Sciatic nerve (tissue), 2 donors: ENCODE measurements around the gene GEMIN2. TPM values are rescaled to one million over a fixed set of nuclear protein-coding genes. Genes with fewer than 3 reads are reported as not detected.
"Not testable (repeated sequence)": the region's sequence is repeated elsewhere in the genome, so short reads cannot be mapped to it uniquely, and the experiment has no call there.

Source experiments
- ATAC-seq: fragments of 200-7000 bp; cut with Tn5 transposase; one replicate; pipeline ENCODE4 v1.9.1; 2020; ENCODE audit warnings: mild to moderate bottlenecking, moderate library complexity
- DNase-seq: peaks from one replicate; pipeline ENCODE4 v3.0.0-alpha.2; 2020; ENCODE audit warnings: low spot score
- intact Hi-C: fragments of 100-400 bp; cut with DNase I; formaldehyde crosslinking; loops from one replicate; pipeline ENCODE4 v1.14.2; 2022
- total RNA-seq: library from RNA; stranded (reverse); fragmentation: NEBNext Ultra II Directional; extraction: Animal tissue kit (Norgen Biotek cat#: 25700); gene quantifications from one replicate; pipeline ENCODE4 v1.2.1, GENCODE V29; 2021
- donor health status: DM: no; HTN: no; CAD: no.
- donor health status: DM: no; HTN: no; CAD: no.

The GEMIN2 gene, protein sequence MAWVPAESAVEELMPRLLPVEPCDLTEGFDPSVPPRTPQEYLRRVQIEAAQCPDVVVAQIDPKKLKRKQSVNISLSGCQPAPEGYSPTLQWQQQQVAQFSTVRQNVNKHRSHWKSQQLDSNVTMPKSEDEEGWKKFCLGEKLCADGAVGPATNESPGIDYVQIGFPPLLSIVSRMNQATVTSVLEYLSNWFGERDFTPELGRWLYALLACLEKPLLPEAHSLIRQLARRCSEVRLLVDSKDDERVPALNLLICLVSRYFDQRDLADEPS
- 13.7 TPM for total RNA-seq

DNA sequence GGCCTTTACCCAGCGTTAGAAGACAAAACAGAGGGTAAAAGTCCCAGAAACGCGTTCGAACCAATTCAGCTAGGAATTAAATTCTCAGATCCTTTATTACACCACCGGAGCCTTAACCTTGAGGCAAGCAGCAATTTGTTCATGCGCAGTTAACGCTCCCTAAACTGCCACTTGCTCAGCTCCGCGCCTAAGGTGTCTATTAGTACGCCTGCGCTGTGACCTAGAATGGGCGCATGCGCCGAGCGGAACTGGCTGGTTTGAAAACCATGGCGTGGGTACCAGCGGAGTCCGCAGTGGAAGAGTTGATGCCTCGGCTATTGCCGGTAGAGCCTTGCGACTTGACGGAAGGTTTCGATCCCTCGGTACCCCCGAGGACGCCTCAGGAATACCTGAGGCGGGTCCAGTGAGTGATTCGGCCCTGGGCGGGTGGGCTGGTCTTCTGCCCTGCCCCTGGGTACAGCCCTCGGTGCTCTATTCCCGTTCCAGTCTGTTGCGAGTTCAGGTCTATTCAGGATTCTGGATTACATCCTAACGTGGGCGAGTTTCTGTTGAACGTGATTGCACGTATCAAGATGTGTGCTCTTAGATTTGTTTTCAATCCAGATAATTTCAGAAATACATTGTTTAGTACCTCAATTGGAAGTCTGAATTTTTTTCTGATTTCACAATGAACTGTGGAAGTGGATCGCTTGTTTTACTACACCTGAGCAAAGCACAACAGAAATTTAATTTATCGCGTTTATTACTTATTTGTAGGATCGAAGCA is at the start of gene GEMIN2:
Gene GEMIN2, plus strand, starts transcription at position 251 of the 766 bp plus-strand sequence. Its CDS starts 16 bp downstream, at position 267.
- intact Hi-C loops = no loop called here
- ATAC-seq = peak; percentile 100
- peak; percentile 94 for DNase-seq

DNA sequence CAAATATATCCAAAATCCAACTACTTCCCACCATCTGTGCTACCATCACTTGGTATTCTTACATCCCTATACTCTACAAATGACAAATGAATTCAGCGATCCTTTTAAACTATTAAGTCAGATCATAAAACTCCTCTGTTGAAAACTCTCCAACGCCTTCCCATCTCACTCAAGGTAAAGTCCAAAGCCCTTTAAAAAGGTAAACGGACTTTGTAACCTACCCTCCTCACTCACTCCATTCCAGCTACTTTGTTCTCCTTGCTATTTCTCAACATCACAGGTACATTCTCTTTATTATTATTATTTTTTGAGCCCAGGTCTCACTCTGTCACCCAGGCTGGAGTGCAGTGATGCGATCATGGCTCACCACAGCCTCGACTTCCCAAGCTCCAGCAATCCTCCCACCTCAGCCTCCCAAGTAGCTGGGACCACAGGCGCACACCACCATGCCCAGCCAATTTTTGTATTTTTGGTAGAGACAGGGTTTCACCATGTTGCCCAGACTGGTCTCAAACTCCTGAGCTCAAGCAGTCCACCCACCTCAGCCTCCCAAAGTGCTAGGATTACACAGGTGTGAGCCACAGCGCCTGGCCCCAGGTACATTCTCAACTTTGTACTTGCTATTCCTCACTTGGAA is 44.8 kb upstream of the GEMIN2 start:
- DNase-seq, intact Hi-C loops, ATAC-seq: not testable (repeated sequence)

DNA sequence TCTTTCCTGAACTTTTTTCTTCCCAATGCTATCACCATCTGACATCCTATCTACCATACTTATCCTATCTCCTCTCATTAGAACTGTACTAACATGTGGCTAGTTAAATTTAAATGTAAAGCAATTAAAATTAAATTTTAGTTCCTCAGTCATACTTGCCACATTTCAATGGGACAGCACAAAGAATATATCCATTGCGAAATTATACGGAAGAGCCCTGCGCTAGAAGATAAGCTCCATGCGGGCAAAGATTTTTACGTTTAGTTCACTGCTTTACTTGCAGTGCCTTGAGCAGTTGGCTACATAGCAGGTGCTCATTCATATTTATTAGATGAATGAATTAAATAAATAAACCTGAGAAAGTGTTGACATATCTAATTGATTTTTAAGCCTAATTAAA is 44.2 kb upstream of the GEMIN2 start:
- intact Hi-C loops = no loop called here
- DNase-seq = no peak
- no peak for ATAC-seq

DNA sequence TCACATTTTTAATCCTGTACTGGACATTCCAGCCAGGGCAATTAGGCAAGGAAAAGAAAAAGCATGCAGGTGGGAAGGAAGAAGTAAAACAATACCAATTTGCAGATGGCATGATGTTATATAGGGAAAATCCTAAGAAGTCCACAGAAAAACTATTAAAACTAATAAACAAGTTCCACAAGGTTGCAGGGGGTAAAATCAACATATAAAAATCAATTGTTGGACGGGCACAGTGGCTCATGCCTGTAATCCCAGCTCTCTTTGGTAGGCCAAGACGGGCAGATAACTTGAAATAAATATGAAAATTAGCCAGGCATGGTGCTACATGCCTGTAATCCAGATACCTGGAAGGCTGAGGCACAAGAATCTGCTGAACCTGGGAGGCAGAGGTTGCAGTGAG is 43.0 kb upstream of the GEMIN2 start:
- intact Hi-C loops = no loop called here
- ATAC-seq (no peak), DNase-seq (no peak)

DNA sequence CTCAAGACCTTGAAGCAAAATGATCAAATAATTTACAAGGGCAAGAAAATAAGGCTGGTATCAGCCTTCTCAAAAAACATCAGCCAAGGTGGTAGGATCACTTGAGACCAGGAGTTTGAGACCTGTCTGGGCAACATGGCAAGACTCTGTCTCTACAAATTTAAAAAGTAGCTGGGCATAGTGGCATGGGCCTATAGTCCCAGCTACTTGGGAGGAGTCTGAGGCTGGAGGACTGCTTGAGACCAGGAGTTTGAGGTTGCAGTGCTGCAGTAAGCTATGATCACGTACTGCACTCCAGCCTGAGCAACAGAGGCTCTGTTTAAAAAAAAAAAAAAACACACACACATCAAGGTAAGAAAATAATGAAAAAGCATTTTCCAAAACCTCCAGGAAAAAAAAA is 33.2 kb upstream of the GEMIN2 start:
- ATAC-seq = no peak
- intact Hi-C loops = no loop called here
- DNase-seq = no peak

DNA sequence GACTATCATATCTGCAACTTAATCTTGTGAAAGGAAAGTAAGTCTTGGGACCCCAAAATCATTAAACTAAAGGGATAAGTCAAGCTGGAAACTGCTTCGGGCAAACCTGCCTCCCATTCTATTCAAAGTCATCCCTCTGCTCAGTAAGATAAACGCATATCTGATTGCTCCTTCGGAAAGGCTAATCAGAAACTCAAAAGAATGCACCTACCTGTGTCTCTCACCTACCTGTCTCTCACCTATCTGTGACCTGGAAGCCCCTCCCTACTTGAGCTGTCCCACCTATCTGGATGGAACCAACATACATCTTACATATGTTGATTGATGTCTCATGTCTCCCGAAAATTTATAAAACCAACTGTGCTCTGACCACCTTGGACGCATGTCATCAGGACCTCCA is 31.0 kb upstream of the GEMIN2 start:
- DNase-seq (no peak), ATAC-seq (no peak)
- intact Hi-C loops = no loop called here

DNA sequence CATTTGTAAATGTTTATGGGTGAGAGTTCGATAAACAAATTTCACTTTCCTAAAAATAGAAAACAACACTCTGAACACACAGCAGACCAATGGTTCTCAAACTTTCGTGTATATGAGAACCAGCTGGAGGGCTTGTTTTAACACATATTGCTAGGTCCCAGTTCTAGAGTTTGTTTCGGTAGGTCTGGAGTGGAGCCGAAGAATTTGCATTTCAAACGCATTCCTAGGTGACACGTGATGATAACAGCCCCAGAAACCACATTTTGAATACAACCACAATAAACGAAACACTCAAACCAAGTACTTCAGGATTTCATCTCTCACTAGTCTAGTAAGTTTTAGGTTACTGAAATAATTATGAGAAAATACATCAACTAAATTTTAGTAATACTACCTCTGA is 28.2 kb upstream of the GEMIN2 start:
- ATAC-seq (no peak), DNase-seq (no peak)

DNA sequence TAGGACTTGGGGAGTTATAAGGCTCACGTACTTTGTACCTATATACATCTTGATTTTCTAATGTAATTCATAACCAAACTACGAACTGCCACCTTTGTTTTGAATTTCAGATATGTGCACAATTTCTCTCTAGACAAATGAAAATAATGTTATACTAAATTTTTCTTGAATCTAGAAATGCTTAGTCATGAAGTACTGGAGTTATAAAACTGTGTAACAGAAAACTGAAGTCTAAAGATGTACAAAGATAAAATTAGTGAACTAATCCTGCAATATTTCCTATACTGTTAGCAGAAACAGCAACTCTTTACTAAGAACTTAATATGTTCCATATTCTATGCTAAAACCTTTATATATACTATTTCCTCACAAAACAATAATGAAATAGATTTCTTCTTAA is 26.6 kb upstream of the GEMIN2 start:
- no peak for DNase-seq
- ATAC-seq = no peak
- intact Hi-C loops = no loop called here

More for the DNA sequence above, 28.2 kb upstream of the GEMIN2 start:
- intact Hi-C loops = no loop called here

DNA sequence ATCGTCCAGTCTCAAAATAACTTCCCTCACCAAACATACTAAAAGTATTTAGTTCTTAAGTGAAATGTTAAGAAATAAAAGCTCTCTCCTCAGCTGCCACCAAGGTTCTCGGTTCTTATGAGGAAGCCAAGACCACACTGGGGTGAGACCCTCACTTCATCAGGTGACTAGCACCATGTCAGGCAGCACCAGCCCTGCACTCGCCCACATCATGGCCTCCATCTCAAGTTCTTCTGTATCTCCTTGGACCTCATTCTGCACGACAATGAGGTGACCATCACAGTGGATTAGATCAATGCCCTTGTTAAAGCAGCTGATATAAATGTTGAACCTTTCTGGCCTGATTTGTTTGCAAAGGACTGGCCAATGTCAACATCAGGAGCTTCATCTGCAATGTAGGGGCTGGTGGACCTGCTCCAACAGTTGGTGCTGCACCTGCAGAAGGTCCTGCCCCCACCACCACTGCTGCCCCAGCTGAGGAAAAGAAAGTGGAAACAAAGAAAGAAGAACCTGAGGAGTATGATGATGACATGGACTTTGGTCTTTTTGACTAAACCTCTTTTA is 23.5 kb upstream of the GEMIN2 start:
- DNase-seq = no peak
- ATAC-seq = no peak
- intact Hi-C loops = no loop called here

DNA sequence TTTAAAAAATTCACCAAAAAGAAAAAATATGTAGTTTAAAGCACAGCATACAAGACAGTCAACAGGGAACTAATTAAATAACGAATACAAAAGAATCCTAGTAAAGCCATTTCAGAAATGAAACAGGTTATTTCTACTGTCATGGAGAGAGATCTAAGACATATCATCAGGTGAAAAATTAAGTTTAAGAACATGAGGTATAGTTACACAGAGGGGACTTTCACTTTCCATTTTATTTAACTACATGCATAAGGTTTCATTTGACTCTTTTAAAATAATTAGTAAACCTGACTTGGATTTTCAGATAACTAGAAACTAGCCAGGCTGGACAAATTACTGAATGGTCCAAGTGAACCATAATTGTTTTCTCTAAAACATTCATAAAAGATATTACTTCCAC is 22.4 kb upstream of the GEMIN2 start:
- intact Hi-C loops = no loop called here
- no peak for ATAC-seq
- DNase-seq = no peak

DNA sequence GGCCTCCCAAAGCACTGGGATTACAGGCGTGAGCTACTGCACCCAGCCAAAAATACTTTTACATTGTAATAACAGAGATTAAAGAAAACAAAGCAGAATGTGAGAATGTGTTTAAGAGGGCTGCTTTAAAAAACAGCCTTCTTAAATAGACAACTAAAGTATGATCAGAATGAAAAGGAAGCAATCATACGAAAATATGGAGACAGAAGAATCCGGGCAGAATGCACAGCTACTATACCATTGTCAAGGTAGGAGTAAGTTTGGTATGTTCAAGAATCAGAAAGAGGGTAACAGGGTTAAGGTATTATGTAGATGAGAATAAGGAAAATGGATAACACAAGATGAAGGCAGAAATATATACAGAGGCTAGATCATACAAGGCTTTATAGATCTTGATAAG is 19.6 kb upstream of the GEMIN2 start:
- no peak for DNase-seq
- no peak for ATAC-seq
- intact Hi-C loops = no loop called here

DNA sequence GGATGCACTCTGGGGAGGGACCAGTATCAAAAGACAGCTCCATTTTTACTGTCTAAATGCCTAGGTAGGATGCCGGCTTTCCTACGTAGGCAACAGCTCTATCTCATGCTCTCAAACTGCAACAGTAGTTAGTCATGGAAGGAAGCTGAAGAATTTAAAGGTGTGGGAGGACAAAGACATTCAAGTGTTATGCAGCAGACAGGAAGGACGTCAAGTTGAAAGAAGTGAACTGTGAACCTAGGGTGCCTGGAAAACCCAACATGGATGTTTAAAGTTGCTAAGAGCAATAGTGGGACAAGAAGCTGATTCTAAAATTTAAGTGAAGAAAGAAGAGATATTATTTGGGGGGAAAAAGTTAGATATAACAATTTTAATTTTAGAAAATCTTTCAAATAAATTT is 17.0 kb upstream of the GEMIN2 start:
- intact Hi-C loops = no loop called here
- DNase-seq (no peak), ATAC-seq (no peak)

DNA sequence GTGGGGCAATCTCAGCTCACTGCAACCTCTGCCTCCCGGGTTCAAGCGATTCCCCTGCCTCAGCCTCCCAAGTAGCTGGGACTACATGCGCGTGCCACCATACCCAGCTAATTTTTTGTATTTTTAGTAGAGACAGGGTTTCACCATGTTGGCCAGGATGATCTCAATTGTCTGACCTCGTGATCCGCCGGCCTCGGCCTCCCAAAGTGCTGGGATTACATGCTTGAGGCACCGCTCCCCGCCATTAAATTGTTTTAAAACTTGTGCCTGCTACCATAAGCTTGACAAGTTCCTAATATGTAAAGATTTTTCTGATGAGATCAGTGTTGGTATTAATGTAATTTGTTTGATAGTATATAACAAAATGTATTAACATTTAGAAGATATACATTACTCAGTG is 14.9 kb upstream of the GEMIN2 start:
- DNase-seq, ATAC-seq, intact Hi-C loops: not testable (repeated sequence)

DNA sequence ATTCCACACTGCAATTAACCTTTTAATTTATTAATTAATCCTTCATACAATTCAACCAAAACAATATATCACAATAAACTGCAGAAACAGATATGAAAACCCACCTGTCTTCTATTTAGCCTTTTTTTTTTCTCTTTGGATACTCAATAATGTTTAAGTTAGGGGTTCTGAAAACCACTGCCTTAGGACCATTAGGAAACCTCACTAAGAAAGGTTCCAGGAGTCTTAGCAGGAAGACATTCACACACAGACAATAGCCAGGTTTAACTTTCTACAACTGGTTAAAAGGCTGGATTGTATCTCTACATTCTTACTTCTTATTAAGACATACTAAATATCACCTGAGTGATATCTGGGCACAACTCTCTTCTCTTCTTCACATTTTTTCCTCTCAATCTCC is 14.4 kb upstream of the GEMIN2 start:
- intact Hi-C loops = no loop called here
- no peak for ATAC-seq

DNA sequence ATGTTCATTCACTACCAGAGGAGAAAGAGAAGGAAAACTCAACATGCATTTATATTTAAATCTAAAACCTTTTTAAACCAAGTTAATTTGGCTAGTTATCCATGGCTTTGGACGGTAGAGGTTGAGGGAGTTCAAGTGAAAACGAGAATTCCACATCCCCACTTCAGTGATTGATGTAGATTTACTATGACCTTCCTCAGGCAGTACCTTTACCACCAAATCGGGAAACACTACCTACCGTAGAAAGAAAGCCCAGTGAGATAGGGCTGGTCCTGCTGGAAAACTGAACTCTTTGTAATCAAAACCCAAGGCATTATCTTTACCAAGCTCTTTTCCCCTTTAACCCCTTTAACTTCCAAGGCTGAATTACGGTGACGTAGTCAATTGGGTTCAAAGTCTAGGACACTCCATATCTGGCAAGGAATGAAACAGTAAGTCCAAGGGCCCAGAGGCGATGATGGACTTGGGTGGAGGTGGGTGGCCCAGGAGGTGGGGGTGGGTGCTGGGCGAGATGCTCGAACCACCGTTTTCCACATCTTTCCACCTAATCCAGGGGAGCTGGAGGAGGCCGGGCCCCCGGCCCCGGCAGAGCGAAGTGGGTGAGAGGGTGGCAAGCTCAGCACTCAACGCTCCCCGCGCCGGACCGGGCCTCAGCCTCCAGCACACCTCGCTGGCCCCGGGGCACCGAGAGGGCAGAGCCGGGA is 11.7 kb upstream of the GEMIN2 start:
- intact Hi-C loops = no loop called here
- DNase-seq (no peak), ATAC-seq (peak; percentile 44)

More for the DNA sequence above, 14.4 kb upstream of the GEMIN2 start:
- no peak for DNase-seq

DNA sequence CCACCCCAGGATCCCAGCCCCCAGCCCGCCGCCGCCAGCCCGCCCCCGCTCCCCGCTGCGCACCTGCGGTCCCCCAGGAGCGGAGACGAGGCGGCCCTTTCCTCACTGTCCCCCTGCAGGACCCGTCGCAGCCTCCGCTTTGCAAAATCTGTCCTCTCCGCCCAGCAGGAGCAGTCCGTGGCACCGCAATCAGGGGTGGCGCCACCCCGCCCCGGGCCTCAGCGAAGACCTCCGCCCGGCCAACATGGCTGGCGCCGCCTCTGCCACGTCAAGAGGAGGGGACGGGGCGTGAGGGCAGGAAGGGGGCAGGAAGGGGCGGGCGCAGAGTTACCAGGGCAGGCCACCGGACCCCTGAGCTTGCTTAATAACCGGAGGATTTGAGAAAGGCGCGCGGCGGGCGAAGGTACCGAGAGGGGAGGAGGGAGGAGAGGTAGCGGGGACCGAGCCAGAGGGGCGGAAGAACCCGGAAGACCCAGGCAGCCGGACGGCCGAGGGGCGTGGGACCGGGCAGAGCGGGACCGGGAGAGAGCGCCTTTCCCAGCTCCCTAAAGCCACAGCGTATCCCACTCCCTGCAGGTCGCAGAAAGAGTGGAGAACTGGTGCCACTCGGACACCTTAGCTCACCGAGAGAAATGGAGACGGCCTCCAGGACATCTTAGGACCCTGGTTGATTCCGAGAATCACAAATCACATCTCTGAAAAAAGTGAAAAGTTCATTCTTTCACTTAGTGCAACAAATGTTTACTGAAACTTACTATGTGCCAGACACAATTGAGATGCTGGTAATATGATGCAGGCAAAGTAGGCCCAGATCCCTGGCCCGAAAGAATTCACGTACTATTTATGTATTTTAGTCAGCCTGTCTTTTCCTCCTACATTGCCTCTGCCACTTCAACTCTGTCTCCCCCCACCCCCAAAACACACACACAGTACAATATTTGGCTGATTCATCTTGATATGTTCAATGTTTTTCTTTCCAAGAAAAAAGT is 10.9 kb upstream of the GEMIN2 start, which contains the start of gene SEC23A:
Gene SEC23A, minus strand, starts transcription at position 267 of the 989 bp plus-strand sequence. CDS start 7,117 bp downstream, outside the sequence.
- DNase-seq = peak; percentile 93
- peak; percentile 99 for ATAC-seq
- intact Hi-C loops = no loop called here

DNA sequence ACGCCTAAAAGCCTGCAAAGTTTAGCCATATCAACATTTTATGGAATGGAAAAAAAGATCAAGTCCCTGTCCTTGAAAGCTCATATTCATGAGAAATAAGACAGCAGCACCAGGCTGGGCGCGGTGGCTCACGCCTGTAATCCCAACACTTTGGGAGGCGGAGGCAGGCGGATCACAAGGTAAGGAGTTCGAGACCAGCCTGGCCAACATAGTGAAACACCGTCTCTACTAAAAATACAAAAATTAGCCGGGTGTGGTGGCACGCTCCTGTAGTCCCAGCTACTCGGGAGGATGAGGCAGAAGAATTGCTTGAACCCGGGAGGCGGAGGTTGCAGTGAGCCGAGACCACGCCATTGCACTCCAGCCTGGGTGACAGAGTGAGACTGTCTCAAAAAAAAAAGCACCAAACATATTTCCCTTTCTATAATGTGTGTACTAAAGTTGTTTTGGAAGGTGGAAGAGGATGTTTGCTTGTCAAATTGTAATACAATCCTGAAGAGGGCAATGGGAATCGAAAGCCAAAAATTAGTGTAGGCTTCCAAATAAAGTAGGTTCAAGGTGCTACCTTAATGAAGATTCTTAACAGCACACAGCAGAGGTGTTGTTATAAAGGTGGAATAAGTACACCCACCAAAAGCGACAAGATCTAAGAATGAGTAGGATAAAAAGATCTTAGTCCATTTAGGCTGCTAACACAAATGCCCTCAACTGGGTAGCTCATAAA is 9.9 kb upstream of the GEMIN2 start:
- intact Hi-C loops, ATAC-seq, DNase-seq: not testable (repeated sequence)
